ACC112 (cell line): ENCODE results near the gene MIOX.

Experiments used
- H2AFZ ChIP-seq: fragments of 200-600 bp; sonication (generic); one replicate; pipeline ENCODE4 v1.6.0; 2017; ENCODE audit warnings: antibody characterized with exemption, low read length; ENCODE audit not compliant: unreplicated experiment
- H3K27ac ChIP-seq: fragments of 200-600 bp; sonication (generic); 2 replicates; pipeline ENCODE4 v1.5.1; 2014; ENCODE audit warnings: low read depth, mild to moderate bottlenecking, antibody characterized with exemption, low read length, moderate library complexity
- H3K27me3 ChIP-seq: fragments of 200-600 bp; sonication (generic); 2 replicates; pipeline ENCODE4 v1.6.1; 2014; ENCODE audit warnings: mild to moderate bottlenecking, antibody characterized with exemption, low read length, moderate library complexity, mixed read lengths; ENCODE audit not compliant: insufficient read depth
- H3K36me3 ChIP-seq: fragments of 200-600 bp; sonication (generic); 2 replicates; pipeline ENCODE4 v1.6.1; 2016; ENCODE audit warnings: mild to moderate bottlenecking, antibody characterized with exemption, low read length, moderate library complexity, mixed read lengths; ENCODE audit not compliant: insufficient read depth
- H3K4me1 ChIP-seq: fragments of 200-600 bp; sonication (generic); one replicate; pipeline ENCODE4 v1.6.1; 2016; ENCODE audit warnings: low read length, mixed read lengths; ENCODE audit not compliant: insufficient read depth, unreplicated experiment, control insufficient read depth
- H3K4me3 ChIP-seq: fragments of 200-600 bp; sonication (generic); 2 replicates; pipeline ENCODE4 v1.5.1; 2014; ENCODE audit warnings: mild to moderate bottlenecking, low read depth, low read length
- H3K79me2 ChIP-seq: fragments of 200-600 bp; sonication (generic); one replicate; pipeline ENCODE4 v1.6.0; 2016; ENCODE audit warnings: low read length; ENCODE audit not compliant: control insufficient read depth, unreplicated experiment, insufficient read depth

The MIOX gene

DNA sequence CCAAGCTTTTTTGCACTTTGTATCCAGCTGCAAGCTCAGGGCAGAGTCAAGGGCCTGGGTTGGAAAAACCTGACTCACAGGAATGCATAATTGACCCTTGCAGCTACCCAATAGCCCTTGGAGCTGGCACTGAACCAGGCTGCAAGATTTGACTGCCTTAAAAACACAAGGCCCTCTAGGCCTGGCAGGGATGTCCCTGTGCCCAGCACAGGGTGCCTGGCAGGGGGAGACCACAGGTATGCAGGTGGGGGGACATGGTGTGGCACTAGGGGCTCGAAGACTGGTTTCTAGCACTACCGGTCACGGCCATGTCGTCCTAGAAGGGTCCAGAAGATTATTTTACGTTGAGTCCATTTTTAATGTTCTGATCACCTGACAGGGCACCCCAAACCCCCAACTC is 42.0 kb upstream of the MIOX start:
- Histone ChIP-seq H3K4me3 (no peak overlapping the region), H2AFZ (no peak overlapping the region), H3K36me3 (no peaks in the 10 kb centered on the region), H3K79me2 (no peaks in the 10 kb centered on the region), H3K27me3 (no peaks in the 10 kb centered on the region), H3K27ac (no peak overlapping the region), H3K4me1 (peaks cover 4% of the 10 kb centered on the region)

DNA sequence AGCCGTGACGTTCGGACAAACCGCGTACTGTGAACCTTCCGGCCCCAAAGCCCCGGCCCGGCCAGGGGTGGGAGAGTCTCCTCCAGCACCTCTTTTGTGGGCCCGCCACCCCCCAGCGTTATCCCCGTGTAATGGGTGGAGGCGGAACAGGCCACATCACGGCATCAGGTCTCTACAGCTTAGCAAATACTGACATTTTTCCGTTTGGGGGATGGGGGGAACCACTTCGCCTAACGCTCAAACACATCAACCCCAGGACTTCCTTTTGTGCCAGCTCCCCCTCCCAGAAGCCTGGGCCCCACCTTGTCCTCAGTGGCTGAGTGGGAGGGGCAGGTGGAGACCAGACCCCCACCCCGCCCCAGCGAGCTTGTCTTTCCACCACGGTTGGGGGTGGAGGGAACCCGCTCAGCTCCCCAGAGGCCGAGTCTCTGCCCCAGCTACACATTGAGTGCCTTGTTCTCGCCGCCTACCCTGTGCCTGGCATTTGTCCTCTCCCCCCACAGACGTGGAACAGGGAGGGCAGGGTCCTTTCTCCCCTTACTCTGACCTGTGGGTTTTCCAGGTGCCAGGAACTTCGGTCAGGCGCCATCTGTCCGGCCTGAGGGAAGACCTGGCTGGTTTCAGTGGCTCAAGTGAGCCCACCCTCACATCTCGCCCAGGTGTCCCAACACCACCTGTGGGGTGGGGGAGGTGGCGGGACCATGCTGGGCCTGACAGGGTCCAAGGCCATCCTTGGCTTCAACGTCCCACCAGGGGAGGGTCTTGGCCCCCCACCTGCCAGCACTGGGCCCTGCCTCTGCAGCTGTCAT is 41.4 kb upstream of the MIOX start:
- Histone ChIP-seq H3K27ac (no peak overlapping the region), H3K4me3 (no peak overlapping the region), H3K79me2 (no peaks in the 10 kb centered on the region), H3K4me1 (peaks cover 4% of the 10 kb centered on the region), H2AFZ (no peak overlapping the region), H3K27me3 (no peaks in the 10 kb centered on the region), H3K36me3 (no peaks in the 10 kb centered on the region)

DNA sequence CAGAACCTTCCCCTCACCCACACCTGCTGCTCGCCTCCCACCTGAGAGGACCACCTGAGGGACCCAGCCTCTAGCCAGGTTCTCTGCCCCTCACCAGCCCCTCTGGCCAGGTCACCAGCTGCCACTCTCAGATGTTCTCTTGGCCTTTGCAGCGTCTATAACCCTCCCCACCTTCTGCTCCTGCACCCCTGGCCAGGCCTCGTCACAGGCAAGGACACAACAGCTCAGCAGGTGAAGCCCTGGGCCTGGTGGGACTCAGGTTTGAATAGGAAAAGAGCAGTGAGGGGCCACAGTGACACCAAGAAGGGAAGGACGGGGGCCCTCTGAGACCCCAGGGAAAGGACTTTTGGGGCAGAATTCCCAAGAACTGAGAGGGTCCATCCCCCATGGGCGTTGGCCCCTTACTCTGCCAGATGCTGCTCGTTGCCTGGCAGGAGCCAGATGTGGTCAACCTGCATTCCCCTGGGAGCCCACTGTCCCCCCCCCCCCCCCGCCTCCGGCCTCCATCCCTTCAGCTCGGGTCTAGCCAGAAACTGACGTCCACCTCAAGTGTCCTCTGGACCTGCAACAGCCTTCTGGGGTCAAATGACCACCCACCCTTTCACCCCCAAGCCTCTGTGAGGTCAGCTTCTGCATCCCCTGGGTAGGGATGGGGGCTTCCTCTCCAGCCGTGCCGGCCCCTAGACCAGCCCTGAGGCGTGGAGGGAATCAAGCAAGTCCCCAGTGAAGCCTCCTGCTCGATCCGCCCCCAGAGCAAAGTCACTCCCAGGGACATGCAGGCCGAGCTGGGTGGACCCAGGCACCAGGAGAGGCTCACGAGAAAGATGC is 40.6 kb upstream of the MIOX start:
- Histone ChIP-seq H3K79me2 (no peaks in the 10 kb centered on the region), H3K27ac (no peak overlapping the region), H3K4me1 (peaks cover 4% of the 10 kb centered on the region), H3K27me3 (no peaks in the 10 kb centered on the region), H3K36me3 (no peaks in the 10 kb centered on the region), H3K4me3 (no peak overlapping the region), H2AFZ (no peak overlapping the region)

DNA sequence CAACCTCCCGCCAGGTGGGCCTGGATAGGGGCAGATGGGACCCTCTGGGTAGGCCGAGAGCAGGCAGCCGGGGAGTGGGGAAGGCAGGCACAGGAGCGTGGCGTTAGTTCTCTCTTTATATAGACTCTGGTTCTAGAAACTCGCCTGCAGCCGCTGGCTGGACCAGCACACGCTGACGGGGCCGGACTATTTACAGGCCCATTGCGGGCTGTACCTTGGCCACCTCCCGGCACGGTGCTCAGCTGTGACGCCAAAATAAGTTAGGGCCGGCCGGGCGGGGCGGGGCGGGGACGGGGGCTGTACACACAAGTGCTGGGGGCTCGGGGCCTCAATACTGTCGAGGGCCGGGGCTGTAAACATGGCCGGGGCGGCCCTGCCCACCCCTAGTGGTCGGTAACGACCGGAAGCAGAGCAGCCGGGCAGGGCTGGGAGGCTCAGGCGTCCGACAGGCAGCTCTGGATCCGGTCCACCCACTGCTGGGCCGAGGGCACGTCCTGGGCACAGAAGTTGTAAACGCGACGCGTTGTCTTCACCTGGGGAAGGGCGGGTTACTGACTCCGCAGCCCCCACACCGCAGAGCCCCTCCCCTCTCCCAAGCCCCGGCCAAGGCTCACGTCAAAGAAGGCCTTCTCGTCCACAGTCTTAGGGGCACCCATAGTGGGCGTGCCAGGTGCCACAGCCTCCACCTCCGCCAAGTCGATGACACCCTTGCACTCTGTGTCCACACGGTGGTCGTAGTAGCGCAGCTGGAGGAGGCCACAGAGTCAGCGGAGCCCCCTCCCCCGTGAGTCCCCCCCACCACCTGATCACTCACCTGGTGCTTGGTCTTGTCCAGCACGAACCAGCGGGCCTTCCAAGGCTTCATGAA is 39.7 kb upstream of the MIOX start:
- H3K36me3 ChIP-seq, result no peaks in the 10 kb centered on the region
- no peaks in the 10 kb centered on the region for H3K27me3 ChIP-seq
- no peak overlapping the region for H3K27ac ChIP-seq
- peaks cover 4% of the 10 kb centered on the region for H3K4me1 ChIP-seq
- no peaks in the 10 kb centered on the region for H3K79me2 ChIP-seq
- H2AFZ ChIP-seq, result no peak overlapping the region
- no peak overlapping the region for H3K4me3 ChIP-seq

DNA sequence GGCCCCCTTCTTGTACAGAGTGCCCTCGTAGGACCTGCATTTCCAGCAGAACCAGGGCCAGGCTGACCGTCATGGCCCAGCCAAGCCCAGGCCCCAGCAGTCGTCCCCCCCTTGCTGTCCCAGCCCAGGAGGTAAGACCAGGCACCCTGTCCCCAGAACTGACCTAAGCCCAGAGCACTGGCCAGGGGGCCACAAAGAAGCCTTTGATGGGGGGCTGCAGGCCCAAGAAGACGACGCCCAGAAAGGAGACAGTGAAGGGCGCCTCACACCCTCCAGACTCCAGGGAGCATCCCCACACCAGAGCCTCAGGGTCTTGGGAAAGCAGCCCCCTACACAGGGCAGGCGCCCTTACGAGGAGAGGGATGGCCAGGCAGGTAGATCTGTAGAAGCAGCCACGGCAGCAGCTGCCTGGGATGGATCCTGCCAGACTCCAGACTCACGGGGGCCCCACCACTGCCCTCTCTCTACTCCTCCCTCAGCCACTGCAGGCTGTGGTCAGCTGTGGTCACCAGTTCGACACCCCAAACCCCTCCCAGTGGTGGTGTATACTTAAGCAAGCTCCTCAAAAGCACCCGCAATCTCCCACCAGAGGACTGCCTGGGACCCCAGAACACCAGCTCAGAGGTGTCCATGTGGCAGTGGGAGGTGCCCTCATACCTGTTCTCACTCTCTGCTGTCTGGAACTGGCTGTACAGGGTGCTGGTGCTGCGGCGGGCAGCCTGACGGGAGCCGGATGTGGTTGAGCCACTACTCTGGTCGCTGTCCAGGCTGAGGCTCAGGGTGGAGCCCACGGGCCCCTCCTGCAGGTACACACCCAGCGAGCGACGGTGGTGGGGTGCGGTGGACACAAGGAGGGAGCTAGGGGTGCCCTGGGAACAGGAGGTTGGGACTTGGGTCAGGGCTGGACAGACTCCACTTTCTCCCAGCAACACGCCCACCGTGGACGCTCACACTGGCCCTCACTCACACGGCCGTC is 38.8 kb upstream of the MIOX start:
- Histone ChIP-seq H3K79me2 (no peaks in the 10 kb centered on the region), H3K27ac (no peak overlapping the region)

DNA sequence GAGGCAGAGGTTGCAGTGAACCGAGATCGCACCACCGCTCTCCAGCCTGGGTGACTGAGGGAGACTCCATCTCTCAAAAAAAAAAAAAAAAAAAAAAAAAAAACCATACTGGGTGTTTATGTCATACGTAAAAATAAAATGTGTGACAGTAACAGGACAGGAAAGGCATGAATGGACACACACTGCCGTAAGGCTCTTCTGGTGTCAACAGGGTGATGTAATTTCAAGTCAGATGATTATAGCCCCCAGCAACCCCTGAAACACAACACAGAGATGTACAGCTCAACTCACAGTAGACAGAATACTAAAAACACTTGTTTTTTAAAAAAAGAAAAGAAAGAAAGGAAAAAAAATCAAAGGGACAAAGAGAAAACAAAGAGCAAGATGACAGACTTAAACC is 34.0 kb upstream of the MIOX start:
- H2AFZ ChIP-seq, result no peak overlapping the region
- H3K4me1 ChIP-seq, result no peaks in the 10 kb centered on the region
- H3K79me2 ChIP-seq, result no peaks in the 10 kb centered on the region
- H3K4me3 ChIP-seq, result no peak overlapping the region
- no peaks in the 10 kb centered on the region for H3K36me3 ChIP-seq
- no peak overlapping the region for H3K27ac ChIP-seq
- no peaks in the 10 kb centered on the region for H3K27me3 ChIP-seq

More for the DNA sequence above, 38.8 kb upstream of the MIOX start:
- H3K36me3 ChIP-seq, result no peaks in the 10 kb centered on the region
- no peak overlapping the region for H3K4me3 ChIP-seq
- no peaks in the 10 kb centered on the region for H3K27me3 ChIP-seq
- no peak overlapping the region for H2AFZ ChIP-seq
- peaks cover 4% of the 10 kb centered on the region for H3K4me1 ChIP-seq

DNA sequence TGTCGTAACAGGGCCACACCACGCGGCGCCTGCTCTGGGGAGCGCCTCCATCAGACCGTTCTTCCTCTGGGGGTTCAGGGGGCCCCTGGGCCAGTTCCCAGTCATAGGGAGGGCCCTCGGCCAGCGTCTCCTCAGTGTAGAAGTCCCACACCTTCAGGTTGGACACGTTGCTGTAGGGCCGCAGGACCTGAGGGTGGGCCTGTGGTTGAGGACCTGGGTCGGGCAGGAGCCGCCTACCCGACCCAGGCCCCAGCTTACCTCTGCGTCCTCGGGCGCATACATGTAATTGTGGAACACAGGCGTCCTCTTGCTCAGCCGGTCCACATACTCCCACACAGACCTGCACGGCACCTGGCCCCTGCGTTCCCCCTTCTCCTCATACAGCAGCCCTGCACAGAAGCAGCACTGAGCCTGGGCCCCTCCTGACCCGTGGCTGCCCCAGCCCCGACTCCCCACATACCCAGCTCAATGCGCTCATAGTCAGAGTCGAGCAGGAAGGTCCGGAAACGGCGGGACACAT is 32.0 kb upstream of the MIOX start:
- H3K27ac ChIP-seq, result no peak overlapping the region
- no peak overlapping the region for H3K4me3 ChIP-seq
- no peak overlapping the region for H2AFZ ChIP-seq
- H3K4me1 ChIP-seq, result no peaks in the 10 kb centered on the region
- no peaks in the 10 kb centered on the region for H3K79me2 ChIP-seq
- H3K36me3 ChIP-seq, result no peaks in the 10 kb centered on the region
- H3K27me3 ChIP-seq, result no peaks in the 10 kb centered on the region

DNA sequence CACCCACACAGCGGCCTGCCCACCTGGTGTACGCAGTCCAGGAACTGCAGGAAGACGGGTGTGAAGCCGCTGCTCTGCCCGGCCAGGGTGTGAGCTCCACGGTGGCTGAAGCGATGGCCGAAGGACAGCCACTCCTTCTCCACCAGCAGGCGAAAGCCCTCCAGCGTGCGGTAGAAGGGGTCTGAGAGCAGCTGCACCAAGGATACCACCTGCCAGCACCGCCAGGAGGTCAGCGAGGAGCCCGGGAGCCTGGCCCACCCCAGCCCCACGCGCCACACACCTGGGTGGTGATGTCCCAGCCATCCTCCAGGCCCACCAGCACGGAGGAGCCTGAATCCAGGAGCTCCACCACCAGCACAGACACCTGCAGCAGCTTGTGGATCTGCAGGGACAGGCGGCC is 31.5 kb upstream of the MIOX start:
- Histone ChIP-seq H3K36me3 (no peaks in the 10 kb centered on the region), H3K4me3 (no peak overlapping the region), H3K27me3 (no peaks in the 10 kb centered on the region), H3K79me2 (no peaks in the 10 kb centered on the region), H3K27ac (no peak overlapping the region), H2AFZ (no peak overlapping the region), H3K4me1 (no peaks in the 10 kb centered on the region)

DNA sequence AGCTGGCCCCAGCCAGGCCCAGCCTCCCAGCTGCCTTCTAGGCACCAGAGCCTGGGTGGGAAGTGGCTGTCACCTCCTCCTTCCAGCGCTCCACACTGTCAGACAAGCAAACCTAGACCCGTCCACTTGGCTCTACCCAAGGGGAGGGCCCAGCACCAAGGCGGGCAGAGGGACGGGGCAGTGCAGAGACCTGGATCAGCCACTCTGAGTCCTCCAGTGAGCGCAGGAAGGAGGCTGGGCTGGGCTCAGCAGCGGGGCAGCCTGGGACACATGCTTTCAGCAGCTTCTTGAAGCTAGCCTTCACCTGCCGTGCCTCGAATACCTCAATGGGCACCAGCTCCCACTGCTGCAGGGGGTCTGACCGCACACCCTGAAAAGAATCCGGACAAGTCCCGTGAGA is 30.6 kb upstream of the MIOX start:
- Histone ChIP-seq H3K4me1 (no peaks in the 10 kb centered on the region), H3K36me3 (no peaks in the 10 kb centered on the region), H2AFZ (no peak overlapping the region), H3K4me3 (no peak overlapping the region), H3K79me2 (no peaks in the 10 kb centered on the region), H3K27me3 (no peaks in the 10 kb centered on the region), H3K27ac (no peak overlapping the region)
